Pancreas (tissue), 10 donors: ENCODE data around the gene PCBD1. TPM values are rescaled to one million over a fixed set of nuclear protein-coding genes. Genes with fewer than 3 reads are reported as not detected.
A peak's percentile ranks its signal among the peaks of the same experiment; 100 is the strongest.

ENCODE experiments used
- ATAC-seq, 4 donors: fragments of 200-7000 bp; cut with Tn5 transposase; one replicate each; pipeline versions ENCODE4 v1.8.0 to v1.9.1; 2020; ENCODE audit warnings: mild to moderate bottlenecking in 4 of 4, moderate library complexity in 4 of 4
- DNase-seq, 6 donors: peaks; one replicate each; pipeline ENCODE4 v3.0.0-alpha.2; 2020
- FAIRE-seq: peaks from 2 replicates; lab custom pipeline; 2012; peaks lifted over from hg19 to GRCh38; lab: Jason Lieb, UNC
- H3K27ac ChIP-seq, 4 donors: fragments of 200-600 bp; sonication (generic); 1 replicate in 3 of 4; 2 replicates in 1 of 4; pipeline versions ENCODE4 v1.5.0 to v1.8.0; 2020
- H3K27me3 ChIP-seq, 4 donors: fragments of 200-600 bp; one replicate each; pipeline ENCODE4 v1.8.0; 2021
- H3K36me3 ChIP-seq, 3 donors: fragments of 200-600 bp; sonication (generic) in 1 of 3; one replicate each; pipeline versions ENCODE4 v1.5.0 to v1.8.0; 2020 to 2021
- H3K4me1 ChIP-seq, 3 donors: fragments of 200-600 bp; one replicate each; pipeline ENCODE4 v1.8.0; 2021
- H3K4me3 ChIP-seq, 4 donors: fragments of 200-600 bp; sonication (generic) in 2 of 4; one replicate each; pipeline versions ENCODE4 v1.5.0 to v1.8.0; 2020 to 2021
- H3K9me3 ChIP-seq, 4 donors: fragments of 200-600 bp; one replicate each; pipeline ENCODE4 v1.8.0; 2021
- WGBS, 2 donors: extraction: QIAGEN DNeasy Blood & Tissue Kit; methylation state at CpG; one replicate each; pipeline ENCODE4 v1.1.7; 2013; 5-methylcytosine and 5-hydroxymethylcytosine counted together
- intact Hi-C, 3 donors: fragments of 100-400 bp; cut with DNase I; formaldehyde crosslinking; loops; one replicate each; pipeline versions ENCODE4 v1.11.1 to v1.14.2; 2022
- polyA plus RNA-seq, 2 donors: library from polyadenylated mRNA; stranded (reverse); fragments of 200-250 nt; gene quantifications; one replicate each; pipeline ENCODE4 v1.2.3, GENCODE V29; 2013
- total RNA-seq, 6 donors: library from RNA; stranded (reverse); fragmentation: NEBNext Ultra II Directional in 4 of 6; extraction: Animal tissue kit (Norgen Biotek cat#: 25700) in 4 of 6; gene quantifications; one replicate each; pipeline versions ENCODE4 v1.2.1 to v1.2.4, GENCODE V29; 2021 to 2023
- TF ChIP-seq, protein P1 (sequence below), 4 donors: fragments of 200-600 bp; sonication (generic) in 3 of 4; IDR thresholded peaks; one replicate each; pipeline versions ENCODE4 v1.5.0 to v1.8.0; 2021; ENCODE audit warnings: antibody characterized with exemption in 4 of 4
- donor health status: healthy with polysubstance abuse.
- donor health status: DM: no; HTN: no; CAD: no; lungs with moderate emphysema.
- donor health status: DM: no; HTN: no; CAD: no.
- donor health status: control.
- donor health status: control.
- donor health status: Bipolar disorder and iron deficiency.
- donor health status: DM: yes; HTN: yes; CAD: no.
- donor health status: DM: no; HTN: no; CAD: no.
- donor health status: DM: no; HTN: no; CAD: no.
- donor health status: DM: yes; HTN: yes; CAD: no.

Gene PCBD1
- total and polyA plus RNA-seq, 8 donors: 63.6 to 95.9 (median 76.9) TPM

- H3K4me1 ChIP-seq: peaks cover 12 to 21% (median 20%) of the 10 kb centered on the region in 3 donors
- no peaks in the 10 kb centered on the region for H3K27me3 ChIP-seq
- FAIRE-seq (no peak), ATAC-seq (no peak), DNase-seq (no peak)
- WGBS, 2 donors: 96 to 97% methylated on average over 1 of the region's 1 CpG
- intact Hi-C loops: loop anchor here in 2 of 3 donors (5.0 kb wide), 3 partner anchors 67 to 337 kb away; partner anchors contain the start of gene SGPL1 (in 1 of the 2)
- H3K27ac ChIP-seq: no peak overlapping the region
- TF ChIP-seq, protein P1, sequence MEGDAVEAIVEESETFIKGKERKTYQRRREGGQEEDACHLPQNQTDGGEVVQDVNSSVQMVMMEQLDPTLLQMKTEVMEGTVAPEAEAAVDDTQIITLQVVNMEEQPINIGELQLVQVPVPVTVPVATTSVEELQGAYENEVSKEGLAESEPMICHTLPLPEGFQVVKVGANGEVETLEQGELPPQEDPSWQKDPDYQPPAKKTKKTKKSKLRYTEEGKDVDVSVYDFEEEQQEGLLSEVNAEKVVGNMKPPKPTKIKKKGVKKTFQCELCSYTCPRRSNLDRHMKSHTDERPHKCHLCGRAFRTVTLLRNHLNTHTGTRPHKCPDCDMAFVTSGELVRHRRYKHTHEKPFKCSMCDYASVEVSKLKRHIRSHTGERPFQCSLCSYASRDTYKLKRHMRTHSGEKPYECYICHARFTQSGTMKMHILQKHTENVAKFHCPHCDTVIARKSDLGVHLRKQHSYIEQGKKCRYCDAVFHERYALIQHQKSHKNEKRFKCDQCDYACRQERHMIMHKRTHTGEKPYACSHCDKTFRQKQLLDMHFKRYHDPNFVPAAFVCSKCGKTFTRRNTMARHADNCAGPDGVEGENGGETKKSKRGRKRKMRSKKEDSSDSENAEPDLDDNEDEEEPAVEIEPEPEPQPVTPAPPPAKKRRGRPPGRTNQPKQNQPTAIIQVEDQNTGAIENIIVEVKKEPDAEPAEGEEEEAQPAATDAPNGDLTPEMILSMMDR (IDR thresholded peaks at IDR 0.05): no peak
- H3K36me3 ChIP-seq: peaks cover 0 to 8% (median 8%) of the 10 kb centered on the region in 3 donors
- no peak overlapping the region for H3K4me3 ChIP-seq
- no peaks in the 10 kb centered on the region for H3K9me3 ChIP-seq
These were observed 3.6 kb downstream of the PCBD1 start for GRCh38 chr10:70884741-70885140.

DNA sequence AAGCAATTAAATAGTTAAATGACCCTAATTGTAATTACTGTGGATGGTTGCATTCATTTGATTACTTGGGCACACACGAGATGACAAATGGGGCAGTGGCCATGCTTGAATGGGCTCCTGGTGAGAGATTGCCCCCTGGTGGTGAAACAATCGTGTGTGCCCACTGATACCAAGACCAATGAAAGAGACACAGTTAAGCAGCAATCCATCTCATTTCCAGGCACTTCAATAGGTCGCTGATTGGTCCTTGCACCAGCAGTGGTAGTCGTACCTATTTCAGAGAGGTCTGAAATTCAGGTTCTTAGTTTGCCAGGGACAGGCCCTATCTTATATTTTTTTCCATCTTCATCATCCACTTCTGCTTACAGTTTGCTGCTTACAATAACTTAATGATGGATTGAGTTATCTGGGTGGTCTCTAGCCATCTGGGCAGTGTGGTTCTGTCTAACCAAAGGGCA lies 8.3 kb downstream of the PCBD1 start:
- no peak overlapping the region for H3K27ac ChIP-seq
- no peak overlapping the region for H3K4me3 ChIP-seq
- no peak for FAIRE-seq
- peaks cover 0 to 14% (median 3%) of the 10 kb centered on the region in 3 donors for H3K36me3 ChIP-seq
- ATAC-seq: peak; percentile 92 to 98 (median 95)
- TF ChIP-seq, protein P1 (IDR thresholded peaks at IDR 0.05): peak; percentile 86 to 92 (median 88)
- no peaks in the 10 kb centered on the region for H3K9me3 ChIP-seq
- intact Hi-C loops: loop anchor here in 2 of 3 donors (5.0 kb wide), 3 partner anchors 63 to 333 kb away; partner anchors contain the start of gene SGPL1 (in 1 of the 2)
- H3K4me1 ChIP-seq: no peaks in the 10 kb centered on the region
- peak; percentile 74 to 86 (median 75) for DNase-seq
- H3K27me3 ChIP-seq: no peaks in the 10 kb centered on the region
- WGBS, 2 donors: 3 to 4% methylated on average over 4 of the region's 4 CpGs

- intact Hi-C loops: loop anchor here in 1 of 3 donors (5.0 kb wide), 1 partner anchor 317 kb away; no protein-coding TSS in a partner anchor
- no peak for FAIRE-seq
These were observed 9.2 kb downstream of the PCBD1 start for GRCh38 chr10:70879207-70879606.

DNA sequence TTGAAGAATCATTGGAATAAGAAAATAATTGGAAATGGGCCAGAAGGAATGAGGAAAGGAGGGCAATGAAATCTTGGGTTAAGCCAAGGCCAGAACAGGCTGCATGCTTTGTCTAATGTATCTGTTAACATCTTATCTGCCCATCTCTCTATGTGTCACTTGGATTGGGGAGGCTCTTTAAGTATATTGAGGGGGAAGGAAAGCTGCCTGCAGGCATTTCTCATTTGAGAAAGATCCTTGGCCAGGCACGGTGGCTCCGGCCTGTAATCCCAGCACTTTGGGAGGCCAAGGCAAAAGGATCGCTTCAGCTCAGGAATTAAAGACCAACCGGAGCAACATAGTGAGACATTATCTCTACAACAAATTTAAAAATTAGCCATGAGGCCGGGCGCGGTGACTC lies 14.3 kb downstream of the PCBD1 start:
- peaks cover 0 to 31% (median 0%) of the 10 kb centered on the region in 3 donors for H3K36me3 ChIP-seq
- no peak overlapping the region for H3K4me3 ChIP-seq
- ATAC-seq (no peak), DNase-seq (no peak), FAIRE-seq (no peak)
- WGBS, 2 donors: 88 to 93% methylated on average over 7 of the region's 7 CpGs
- no peaks in the 10 kb centered on the region for H3K4me1 ChIP-seq
- TF ChIP-seq, protein P1 (IDR thresholded peaks at IDR 0.05): no peak
- H3K27me3 ChIP-seq: no peaks in the 10 kb centered on the region
- intact Hi-C loops: no loop called here
- H3K27ac ChIP-seq: no peak overlapping the region
- no peaks in the 10 kb centered on the region for H3K9me3 ChIP-seq

More at GRCh38 chr10:70879207-70879606, 9.2 kb downstream of the PCBD1 start:
- Histone ChIP-seq H3K36me3 (peaks cover 0 to 8% (median 0%) of the 10 kb centered on the region in 3 donors), H3K4me3 (no peak overlapping the region), H3K27me3 (no peaks in the 10 kb centered on the region), H3K4me1 (no peaks in the 10 kb centered on the region), H3K9me3 (no peaks in the 10 kb centered on the region), H3K27ac (no peak overlapping the region)
- peak in 1 of 6 donors; percentile 37 for DNase-seq
- ATAC-seq: peak in 2 of 4 donors; percentile 4 to 10
- TF ChIP-seq, protein P1 (IDR thresholded peaks at IDR 0.05): no peak
- 28 to 53% methylated on average over 1 of the region's 1 CpG for WGBS, 2 donors

DNA sequence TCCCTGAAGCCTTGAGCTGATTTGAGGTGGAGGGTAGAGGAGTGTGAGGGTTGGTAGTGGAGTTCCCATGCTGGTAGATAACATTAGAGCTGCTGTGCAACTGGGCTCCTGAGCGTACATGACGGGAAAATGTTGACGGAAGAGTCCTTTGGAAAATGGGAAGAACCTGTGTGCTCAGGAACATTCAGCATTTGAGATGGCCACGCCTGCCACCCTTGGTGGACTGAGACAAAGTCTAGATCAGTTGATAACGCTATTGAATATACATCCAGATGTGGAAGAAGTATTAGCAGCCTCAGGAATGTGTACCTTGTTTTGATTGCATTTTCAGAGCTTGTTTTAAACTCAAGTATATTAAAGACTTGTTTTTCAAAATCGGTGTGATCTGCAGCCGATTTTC lies 16.1 kb downstream of the PCBD1 start:
- H3K4me1 ChIP-seq: peaks cover 5 to 8% (median 7%) of the 10 kb centered on the region in 3 donors
- TF ChIP-seq, protein P1 (IDR thresholded peaks at IDR 0.05): no peak

More for the DNA sequence above, 16.1 kb downstream of the PCBD1 start:
- H3K4me3 ChIP-seq: no peak overlapping the region
- H3K27ac ChIP-seq: no peak overlapping the region
- 86 to 95% methylated on average over 7 of the region's 7 CpGs for WGBS, 2 donors
- ATAC-seq (no peak), DNase-seq (no peak), FAIRE-seq (no peak)
- H3K9me3 ChIP-seq: no peaks in the 10 kb centered on the region
- H3K36me3 ChIP-seq: peaks cover 0 to 28% (median 0%) of the 10 kb centered on the region in 3 donors
- no peaks in the 10 kb centered on the region for H3K27me3 ChIP-seq
- intact Hi-C loops: no loop called here
